HepG2 (cell line): ENCODE results near the gene PREX1.

Source experiments
- CHD2 ChIP-seq: IDR thresholded peaks from 2 replicates; pipeline ENCODE4 v1.6.1; 2011; ENCODE audit warnings: low read depth, low read length, improper control_type of control experiment
- DPF2 ChIP-seq: sonication (generic); formaldehyde crosslinking; IDR thresholded peaks from 2 replicates; pipeline ENCODE4 v1.4.0; 2020; ENCODE audit warnings: mild to moderate bottlenecking, low read depth, missing genetic modification reagents, borderline replicate concordance
- ZNF275 ChIP-seq: sonication (generic); formaldehyde crosslinking; IDR thresholded peaks from 2 replicates; pipeline ENCODE4 v1.8.0; 2022; ENCODE audit warnings: missing genetic modification reagents, mild to moderate bottlenecking, inconsistent platforms, borderline replicate concordance
- ZZZ3 ChIP-seq: sonication (generic); formaldehyde crosslinking; IDR thresholded peaks from 2 replicates; pipeline ENCODE4 v1.4.0; 2020; ENCODE audit warnings: missing genetic modification reagents, mild to moderate bottlenecking, borderline replicate concordance

GRCh38 chr20:48841196-48841874, 13.5 kb upstream of the PREX1 start:
- TF ChIP-seq ZZZ3 (CRISPR knock-in tag) (no peak), CHD2 (no peak), DPF2 (CRISPR knock-in tag) (no peak), ZNF275 (CRISPR knock-in tag) (no peak)
